HUES64 (cell line): ENCODE measurements around the gene RALGAPB.

Source experiments
- H3K27ac ChIP-seq: 2 replicates; pipeline ENCODE4 v1.7.0; 2013; ENCODE audit warnings: low read depth, low read length, inconsistent platforms
- H3K27me3 ChIP-seq: 2 replicates; pipeline ENCODE4 v1.6.1; 2013; ENCODE audit warnings: mild to moderate bottlenecking, low read length; ENCODE audit not compliant: insufficient read depth
- H3K36me3 ChIP-seq: 2 replicates; pipeline ENCODE4 v1.6.1; 2013; ENCODE audit warnings: mild to moderate bottlenecking, low read length; ENCODE audit not compliant: insufficient read depth
- H3K4me1 ChIP-seq: 2 replicates; pipeline ENCODE4 v1.6.1; 2013; ENCODE audit warnings: mild to moderate bottlenecking, low read length, moderate library complexity; ENCODE audit not compliant: insufficient read depth
- H3K4me3 ChIP-seq: 2 replicates; pipeline ENCODE4 v1.5.1; 2013; ENCODE audit warnings: mild to moderate bottlenecking, low read length, moderate library complexity
- H3K9ac ChIP-seq: 2 replicates; pipeline ENCODE4 v1.6.1; 2013; ENCODE audit warnings: mild to moderate bottlenecking, low read depth, low read length
- H3K9me3 ChIP-seq: 2 replicates; pipeline ENCODE4 v1.6.1; 2013; ENCODE audit warnings: low read depth, low read length; ENCODE audit not compliant: insufficient read depth
- WGBS: fragments of 150-250, 120-280 bp; methylation state at CpG from one replicate; pipeline ENCODE4 v1.1.7; 2013; ENCODE audit warnings: missing lambda C conversion rate; 5-methylcytosine and 5-hydroxymethylcytosine counted together

The RALGAPB gene

DNA sequence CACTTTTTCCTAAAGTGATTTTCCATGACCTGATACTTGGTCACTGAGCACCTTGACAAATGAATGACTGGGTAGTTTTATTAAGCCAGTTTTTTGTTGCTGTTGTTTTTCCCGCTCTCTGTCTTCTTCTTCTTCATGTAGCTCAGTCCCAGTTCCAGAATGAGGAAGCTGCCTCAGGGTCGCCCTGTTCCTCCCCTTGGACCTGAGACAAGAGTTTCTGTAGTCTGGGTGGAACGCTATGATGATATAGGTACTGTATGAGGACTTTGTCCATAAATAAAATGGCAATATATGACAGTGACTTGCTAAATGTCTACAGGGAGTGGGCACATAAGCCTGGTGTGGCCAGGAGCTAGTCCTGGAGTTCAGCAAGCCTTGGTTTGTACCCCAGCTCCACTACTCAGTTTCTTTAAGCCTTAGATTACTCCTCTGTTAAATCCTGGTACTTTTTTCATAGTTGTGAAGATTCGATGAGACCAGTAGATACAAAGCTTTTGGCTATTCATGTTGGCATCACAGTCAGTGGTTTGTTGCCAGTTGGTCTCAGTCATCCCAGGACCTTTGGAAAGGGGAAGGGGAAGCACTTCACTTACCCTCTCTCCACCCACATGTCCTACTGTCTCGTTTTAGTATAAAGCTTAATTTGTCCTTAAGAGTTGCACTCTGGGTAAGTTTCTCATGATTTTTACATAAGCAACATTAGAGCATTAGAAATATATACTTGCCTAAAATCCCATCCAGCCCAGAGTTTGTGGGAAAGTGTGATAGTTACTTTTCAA, 97.3 kb downstream of the RALGAPB start:
- no peak overlapping the region for H3K27ac ChIP-seq
- no peak overlapping the region for H3K4me3 ChIP-seq
- H3K27me3 ChIP-seq: no peaks in the 10 kb centered on the region
- no peaks in the 10 kb centered on the region for H3K4me1 ChIP-seq
- H3K9ac ChIP-seq: no peak overlapping the region
- H3K36me3 ChIP-seq: peaks cover 85% of the 10 kb centered on the region
- WGBS: 93% methylated on average over 4 of the region's 5 CpGs
- no peaks in the 10 kb centered on the region for H3K9me3 ChIP-seq

DNA sequence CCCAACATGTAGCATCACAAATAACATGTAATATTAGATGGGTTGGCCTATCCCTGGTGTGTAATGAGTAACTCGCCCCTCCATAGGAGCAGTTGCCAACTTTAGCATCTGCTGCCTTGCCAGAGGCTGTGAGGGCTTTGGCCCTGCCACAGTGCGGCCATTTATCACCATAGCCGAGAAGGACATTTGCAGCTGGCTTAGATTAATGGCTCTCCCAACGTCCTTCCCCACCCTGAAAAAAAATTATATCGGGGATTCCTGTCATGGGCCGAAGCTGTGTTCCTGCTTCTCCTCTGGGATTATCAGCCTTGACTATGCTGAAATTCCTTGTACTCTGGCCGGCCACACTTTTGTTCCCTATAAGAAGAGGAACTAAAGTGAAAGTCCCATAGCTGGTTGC, 100.8 kb downstream of the RALGAPB start:
- Histone ChIP-seq H3K4me3 (no peak overlapping the region), H3K36me3 (peaks cover 70% of the 10 kb centered on the region), H3K9ac (no peak overlapping the region), H3K27ac (no peak overlapping the region), H3K9me3 (no peaks in the 10 kb centered on the region), H3K27me3 (no peaks in the 10 kb centered on the region), H3K4me1 (peaks cover 10% of the 10 kb centered on the region; the same call in 1 of the 2 replicates)
- 92% methylated on average over 7 of the region's 7 CpGs for WGBS

DNA sequence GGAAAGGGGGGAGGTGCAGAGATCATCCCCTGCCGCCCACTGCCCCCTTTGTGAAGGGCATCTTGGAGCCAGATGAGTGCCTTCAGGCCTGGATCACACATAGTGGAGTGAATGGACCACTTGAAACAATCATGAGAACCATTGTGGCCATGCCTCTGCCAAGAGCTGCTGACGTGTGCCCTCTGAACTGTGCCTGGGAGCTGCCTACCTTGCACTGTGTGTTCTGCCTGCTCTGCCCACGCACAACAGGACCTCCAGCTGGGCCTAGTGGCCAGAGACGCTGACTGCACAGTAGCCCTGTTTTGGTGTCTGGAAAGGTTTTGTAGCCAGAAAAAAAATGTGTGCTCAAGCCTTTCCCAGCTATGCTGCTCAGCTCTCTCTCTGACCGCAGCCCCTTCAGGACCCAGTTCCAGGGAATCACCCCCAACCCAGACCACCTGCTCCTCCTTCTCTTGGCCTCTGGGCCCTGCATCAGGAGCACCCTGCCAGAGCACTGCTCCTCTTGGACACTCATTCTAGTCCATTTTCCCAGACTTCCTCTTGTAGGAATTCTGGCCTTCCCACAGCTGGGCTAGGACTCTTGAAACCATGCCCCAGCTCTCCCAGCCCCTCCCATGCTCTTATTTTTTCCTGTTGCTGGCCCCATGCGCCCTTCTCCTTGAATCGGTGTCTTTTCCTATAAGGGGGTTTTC, 106.7 kb downstream of the RALGAPB start:
- WGBS: 88% methylated on average over 7 of the region's 7 CpGs
- Histone ChIP-seq H3K4me3 (no peak overlapping the region), H3K9ac (no peak overlapping the region), H3K9me3 (no peaks in the 10 kb centered on the region), H3K27me3 (no peaks in the 10 kb centered on the region), H3K4me1 (peaks cover 17% of the 10 kb centered on the region), H3K36me3 (peaks cover 21% of the 10 kb centered on the region), H3K27ac (no peak overlapping the region)

DNA sequence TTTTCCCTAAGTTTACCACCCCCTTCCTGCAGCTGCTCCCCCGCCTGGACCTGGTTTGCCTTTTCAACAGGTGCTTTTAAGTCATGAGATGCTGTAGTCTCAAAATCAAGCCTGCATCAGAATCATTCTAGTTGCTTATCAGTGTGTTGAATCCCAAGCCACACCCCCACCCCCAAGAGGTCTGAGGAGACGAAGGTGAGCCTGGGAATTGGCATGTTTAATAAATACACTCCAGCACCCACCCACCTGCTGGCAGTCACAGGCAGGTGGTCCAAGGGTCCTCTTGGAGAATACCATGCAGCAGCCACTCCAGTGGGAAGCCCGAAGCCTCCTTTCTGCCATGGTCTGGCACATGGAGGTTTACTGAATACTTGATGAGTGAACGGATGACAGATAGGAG, 107.3 kb downstream of the RALGAPB start:
- no peaks in the 10 kb centered on the region for H3K9me3 ChIP-seq
- peaks cover 17% of the 10 kb centered on the region for H3K4me1 ChIP-seq
- H3K36me3 ChIP-seq: peaks cover 15% of the 10 kb centered on the region
- H3K4me3 ChIP-seq: no peak overlapping the region
- no peak overlapping the region for H3K9ac ChIP-seq
- H3K27ac ChIP-seq: no peak overlapping the region
- WGBS: 88% methylated on average over 4 of the region's 4 CpGs
- no peaks in the 10 kb centered on the region for H3K27me3 ChIP-seq

DNA sequence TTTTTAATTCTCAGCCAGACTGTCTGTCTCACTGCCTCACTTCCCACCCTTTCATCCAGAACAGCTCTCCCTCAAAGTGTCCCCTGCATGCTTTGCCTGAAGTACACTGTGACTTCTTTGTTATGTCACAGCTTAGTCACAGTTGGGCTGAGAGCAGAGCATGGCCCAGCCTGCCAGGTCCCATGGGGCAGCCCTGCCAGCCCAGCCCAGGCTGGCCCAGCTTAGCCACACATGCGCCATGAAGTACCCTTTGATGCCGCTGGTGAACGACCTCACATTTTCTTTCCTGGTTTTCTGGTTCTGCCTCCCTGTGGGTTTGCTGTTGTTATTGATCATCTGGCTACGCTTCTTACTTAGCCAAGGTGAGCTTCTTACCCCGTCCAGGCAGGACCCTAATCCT, 108.4 kb downstream of the RALGAPB start, which contains the start of gene ADIG:
Gene ADIG (plus strand): TSS at position 185 of the 400 bp plus-strand sequence. CDS start 54 bp downstream, at position 239.
- no peak within 1 kb of the TSS for H3K27ac ChIP-seq
- H3K27me3 ChIP-seq: no peaks in the 10 kb centered on the region
- no peaks in the 10 kb centered on the region for H3K9me3 ChIP-seq
- no peak within 1 kb of the TSS for H3K9ac ChIP-seq
- H3K36me3 ChIP-seq: peaks cover 4% of the 10 kb centered on the region
- peaks cover 17% of the 10 kb centered on the region for H3K4me1 ChIP-seq
- 86% methylated on average over 5 of the region's 5 CpGs for WGBS
- no peak within 1 kb of the TSS for H3K4me3 ChIP-seq

DNA sequence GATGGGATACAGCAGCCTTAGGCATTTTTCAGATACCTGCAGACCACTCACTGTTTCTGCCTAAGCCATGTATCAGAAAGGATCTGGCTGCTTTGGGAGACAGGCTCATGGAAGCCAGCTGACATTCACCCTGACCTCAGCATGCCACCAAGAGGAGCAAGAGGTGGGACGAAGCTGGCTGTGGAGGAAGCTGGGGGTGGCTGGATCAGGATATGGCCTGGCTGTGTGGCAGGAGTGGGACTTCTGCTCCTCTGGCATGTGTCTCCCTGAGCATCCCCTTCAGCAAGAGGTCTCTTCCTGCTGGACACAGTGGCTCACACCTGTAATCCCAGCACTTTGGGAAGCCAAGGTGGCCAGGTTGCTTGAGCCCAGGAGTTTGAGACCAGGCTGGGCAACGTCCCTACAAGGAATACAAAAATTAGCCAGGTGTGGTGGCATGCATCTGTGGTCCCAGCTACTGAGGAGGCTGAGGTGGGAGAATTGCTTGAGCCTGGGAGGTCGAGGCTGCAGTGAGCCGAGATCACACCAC, 109.3 kb downstream of the RALGAPB start:
- Histone ChIP-seq H3K9me3 (no peaks in the 10 kb centered on the region), H3K4me3 (no peak overlapping the region), H3K27me3 (no peaks in the 10 kb centered on the region), H3K27ac (no peak overlapping the region), H3K4me1 (peaks cover 17% of the 10 kb centered on the region), H3K9ac (no peak overlapping the region), H3K36me3 (no peaks in the 10 kb centered on the region)
- 84% methylated on average over 4 of the region's 4 CpGs for WGBS

DNA sequence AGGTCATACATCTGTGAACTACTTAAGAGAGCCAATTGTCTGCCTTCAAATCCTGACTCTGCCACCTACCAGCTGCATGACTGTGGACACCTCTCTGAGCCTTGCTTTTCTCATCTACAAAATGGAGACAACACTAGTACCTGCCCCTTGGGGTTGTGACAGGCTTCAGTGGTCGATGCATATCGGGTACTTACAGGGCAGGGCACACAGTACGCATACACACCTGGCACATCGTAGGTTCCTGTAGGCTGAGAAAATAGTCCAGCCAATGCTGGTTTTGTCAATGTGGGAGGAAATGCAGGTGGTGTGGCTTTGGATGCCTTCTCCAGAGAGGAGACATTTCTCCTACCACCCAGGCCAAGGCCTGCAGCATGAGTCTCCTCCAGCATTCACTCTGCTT, 110.7 kb downstream of the RALGAPB start:
- Histone ChIP-seq H3K9me3 (no peaks in the 10 kb centered on the region), H3K4me3 (no peak overlapping the region), H3K27ac (no peak overlapping the region), H3K36me3 (no peaks in the 10 kb centered on the region), H3K27me3 (no peaks in the 10 kb centered on the region), H3K4me1 (peaks cover 7% of the 10 kb centered on the region; the same call in 1 of the 2 replicates), H3K9ac (no peak overlapping the region)
- WGBS: 93% methylated on average over 4 of the region's 4 CpGs

DNA sequence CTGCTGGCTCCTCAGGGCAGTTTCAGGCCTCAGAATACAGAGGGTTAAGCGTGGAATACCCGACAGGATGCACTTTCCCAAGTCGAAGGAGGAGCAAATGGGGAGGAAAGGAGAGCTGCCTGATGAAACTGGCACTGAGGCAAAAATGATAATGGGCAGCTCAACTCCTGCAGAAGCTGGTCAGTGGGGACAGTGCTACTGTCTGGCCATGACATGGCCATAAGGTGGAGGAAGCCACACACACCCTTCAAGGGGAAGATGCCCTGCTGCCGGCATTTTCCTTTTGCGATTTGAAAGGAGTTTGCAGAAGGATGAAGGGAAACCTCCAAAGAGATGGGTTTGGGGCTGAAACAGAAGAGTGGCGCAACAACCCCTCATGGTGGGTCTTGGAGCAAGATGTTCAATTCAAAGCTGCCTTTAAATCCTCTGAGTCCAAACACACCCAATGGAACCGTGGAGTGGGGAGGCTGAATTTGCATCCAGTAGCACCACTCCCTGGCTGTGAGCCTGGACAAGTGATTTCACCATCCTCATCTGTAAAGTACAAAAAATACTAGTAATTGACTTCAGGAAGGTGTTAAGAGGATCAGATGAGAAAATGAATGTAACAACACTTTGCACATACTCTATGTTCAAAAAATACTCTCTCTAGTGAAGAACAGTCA, 111.6 kb downstream of the RALGAPB start:
- WGBS: 60% methylated on average over 6 of the region's 7 CpGs
- Histone ChIP-seq H3K36me3 (no peaks in the 10 kb centered on the region), H3K4me3 (no peak overlapping the region), H3K27me3 (no peaks in the 10 kb centered on the region), H3K4me1 (peaks cover 4% of the 10 kb centered on the region; the same call in 1 of the 2 replicates), H3K27ac (no peak overlapping the region), H3K9ac (no peak overlapping the region), H3K9me3 (no peaks in the 10 kb centered on the region)

DNA sequence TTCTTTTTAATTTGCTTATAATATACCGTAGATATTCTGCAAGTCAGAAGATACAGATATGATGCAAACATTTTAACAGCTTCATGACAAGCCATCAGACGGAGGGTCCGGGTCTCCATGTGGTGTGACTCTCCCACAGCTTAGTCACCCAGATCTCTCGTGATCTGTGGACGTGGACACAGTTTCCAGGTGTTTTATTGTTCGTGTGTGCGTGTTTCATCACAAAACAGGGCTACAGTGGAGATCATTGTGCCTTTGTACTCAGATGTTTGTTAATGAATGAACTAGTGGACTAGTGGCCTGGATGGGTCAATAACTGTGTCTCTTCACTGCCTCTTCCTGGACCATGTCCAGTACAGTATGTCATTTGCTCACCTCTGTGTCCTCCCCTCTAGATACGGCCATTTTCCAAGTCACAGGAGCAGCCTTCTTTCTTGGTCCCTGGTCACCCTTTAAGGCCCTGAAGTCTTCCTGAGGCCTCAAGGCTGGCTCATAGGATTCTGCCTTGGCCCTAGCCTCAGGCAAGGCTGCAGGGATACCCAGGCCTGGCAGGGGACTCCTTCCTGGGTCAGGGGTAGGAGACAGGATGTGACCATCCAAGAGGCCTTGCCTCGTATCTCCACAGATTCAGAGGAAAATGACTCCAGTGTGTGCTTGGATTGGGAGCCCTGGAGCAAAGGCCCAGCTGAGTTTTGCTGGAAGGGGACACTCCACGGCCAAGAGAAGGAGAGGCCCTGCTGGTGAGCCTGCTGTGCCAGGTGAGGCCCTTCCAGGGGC, 112.9 kb downstream of the RALGAPB start:
- Histone ChIP-seq H3K27me3 (no peaks in the 10 kb centered on the region), H3K9me3 (no peaks in the 10 kb centered on the region), H3K9ac (no peak overlapping the region), H3K36me3 (no peaks in the 10 kb centered on the region), H3K27ac (no peak overlapping the region), H3K4me1 (no peaks in the 10 kb centered on the region), H3K4me3 (no peak overlapping the region)
- 94% methylated on average over 10 of the region's 10 CpGs for WGBS

DNA sequence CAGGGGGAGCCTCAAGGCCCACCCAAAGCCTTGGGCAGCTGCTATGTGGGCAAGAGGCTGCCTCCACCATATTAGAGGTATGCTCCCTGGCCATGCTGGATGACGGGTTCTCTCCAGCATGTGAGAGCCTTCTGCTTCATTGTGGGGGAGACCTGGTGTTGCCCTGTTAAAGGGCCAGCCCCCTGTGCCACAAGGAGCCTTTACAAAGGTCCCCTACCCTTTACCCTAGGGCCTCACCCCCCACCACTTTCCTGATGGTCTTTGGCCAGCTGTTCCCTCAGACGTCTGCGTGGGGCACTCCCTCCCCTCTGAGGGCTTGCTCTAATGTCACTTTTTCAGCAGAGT, 113.5 kb downstream of the RALGAPB start:
- no peak overlapping the region for H3K27ac ChIP-seq
- no peak overlapping the region for H3K9ac ChIP-seq
- no peaks in the 10 kb centered on the region for H3K9me3 ChIP-seq
- no peaks in the 10 kb centered on the region for H3K36me3 ChIP-seq
- H3K4me3 ChIP-seq: no peak overlapping the region
- no peaks in the 10 kb centered on the region for H3K27me3 ChIP-seq
- WGBS: 77% methylated on average over 3 of the region's 3 CpGs
- H3K4me1 ChIP-seq: no peaks in the 10 kb centered on the region
